Measurements from ENCODE around the gene RNF166. TPM values are rescaled to one million over a fixed set of nuclear protein-coding genes. Genes with fewer than 3 reads are reported as not detected.

RNF166 gene
- total and polyA plus RNA-seq, 4 donors: 6.5 to 9.1 (median 7.6) TPM

DNA sequence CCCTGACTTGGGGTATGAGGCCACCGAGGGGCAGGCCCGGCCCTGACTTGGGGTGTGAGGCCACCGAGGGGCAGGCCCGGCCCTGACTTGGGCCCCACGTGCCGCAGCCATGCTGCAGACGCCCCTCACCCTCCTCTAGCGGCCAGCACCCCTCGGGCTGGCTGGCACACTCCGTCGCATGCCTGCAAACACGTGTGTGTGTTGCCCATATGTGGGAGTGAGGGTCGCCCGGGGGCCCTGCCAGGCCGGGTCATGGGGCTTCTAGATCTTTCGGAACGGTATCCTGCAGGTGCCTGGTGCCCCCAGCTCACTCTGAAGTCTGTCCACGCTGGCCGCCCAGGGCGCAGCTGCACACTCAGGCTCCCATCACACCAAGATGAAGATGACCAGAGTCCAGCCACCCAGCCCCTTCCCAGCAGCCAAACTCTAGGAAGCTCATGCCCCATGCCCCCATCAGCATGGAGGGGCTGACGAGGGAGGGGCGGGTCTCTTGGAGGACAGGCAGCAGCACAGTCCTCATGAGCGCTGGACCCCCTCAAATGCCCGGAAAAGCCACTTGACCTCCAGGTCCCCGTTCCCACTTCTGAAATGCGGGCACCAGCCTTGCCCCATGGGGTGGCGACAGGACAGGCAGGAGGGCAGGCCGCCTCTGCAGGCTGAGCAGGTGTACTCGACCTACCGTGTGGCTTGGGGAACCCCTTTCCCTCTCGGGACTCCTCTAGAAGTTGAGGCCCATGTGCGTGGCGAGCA is 33.9 kb upstream of the RNF166 start:
- H3K9ac ChIP-seq (ENCODE audit: low read depth in 1 of 2, low read length in 2 of 2): no peak overlapping the region
- DNase-seq (ENCODE audit: low spot score): no peak

More for the DNA sequence above, 33.9 kb upstream of the RNF166 start:
- peaks cover 0 to 17% (median 7%) of the 10 kb centered on the region in 4 donors for H3K4me1 ChIP-seq (ENCODE audit: control insufficient read depth in 4 of 4, insufficient read depth in 4 of 4, low read length in 3 of 4)
- no peaks in the 10 kb centered on the region for H3K9me3 ChIP-seq (ENCODE audit: control insufficient read depth in 4 of 4, low read length in 3 of 4)
- WGBS: 95% methylated on average over 33 of the region's 33 CpGs
- no peak overlapping the region for H3K27ac ChIP-seq (ENCODE audit: low read depth in 1 of 2, low read length in 2 of 2)
- H3K4me3 ChIP-seq (ENCODE audit: low read depth in 1 of 3, low read length in 3 of 3): no peak overlapping the region
- no peak for TF ChIP-seq GABPA (IDR thresholded peaks at IDR 0.05 in 1 of 2, conservative IDR thresholded peaks at IDR 0.05 in 1 of 2)
- TF ChIP-seq, protein P1, sequence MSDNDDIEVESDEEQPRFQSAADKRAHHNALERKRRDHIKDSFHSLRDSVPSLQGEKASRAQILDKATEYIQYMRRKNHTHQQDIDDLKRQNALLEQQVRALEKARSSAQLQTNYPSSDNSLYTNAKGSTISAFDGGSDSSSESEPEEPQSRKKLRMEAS (IDR thresholded peaks at IDR 0.05): no peak
- no peak for TF ChIP-seq HNF4G (IDR thresholded peaks at IDR 0.05)
- no peak for TF ChIP-seq SP1 (IDR thresholded peaks at IDR 0.05)
- TF ChIP-seq FOXA2 (IDR thresholded peaks at IDR 0.05): no peak
- TF ChIP-seq RXRA (IDR thresholded peaks at IDR 0.05): no peak
- TF ChIP-seq EGR1 (IDR thresholded peaks at IDR 0.05; ENCODE audit: low read depth in 2 of 2): no peak
- TF ChIP-seq, protein P2, sequence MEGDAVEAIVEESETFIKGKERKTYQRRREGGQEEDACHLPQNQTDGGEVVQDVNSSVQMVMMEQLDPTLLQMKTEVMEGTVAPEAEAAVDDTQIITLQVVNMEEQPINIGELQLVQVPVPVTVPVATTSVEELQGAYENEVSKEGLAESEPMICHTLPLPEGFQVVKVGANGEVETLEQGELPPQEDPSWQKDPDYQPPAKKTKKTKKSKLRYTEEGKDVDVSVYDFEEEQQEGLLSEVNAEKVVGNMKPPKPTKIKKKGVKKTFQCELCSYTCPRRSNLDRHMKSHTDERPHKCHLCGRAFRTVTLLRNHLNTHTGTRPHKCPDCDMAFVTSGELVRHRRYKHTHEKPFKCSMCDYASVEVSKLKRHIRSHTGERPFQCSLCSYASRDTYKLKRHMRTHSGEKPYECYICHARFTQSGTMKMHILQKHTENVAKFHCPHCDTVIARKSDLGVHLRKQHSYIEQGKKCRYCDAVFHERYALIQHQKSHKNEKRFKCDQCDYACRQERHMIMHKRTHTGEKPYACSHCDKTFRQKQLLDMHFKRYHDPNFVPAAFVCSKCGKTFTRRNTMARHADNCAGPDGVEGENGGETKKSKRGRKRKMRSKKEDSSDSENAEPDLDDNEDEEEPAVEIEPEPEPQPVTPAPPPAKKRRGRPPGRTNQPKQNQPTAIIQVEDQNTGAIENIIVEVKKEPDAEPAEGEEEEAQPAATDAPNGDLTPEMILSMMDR (IDR thresholded peaks at IDR 0.05; ENCODE audit: low read depth, low read length, missing input control): no peak
- TF ChIP-seq JUND (IDR thresholded peaks at IDR 0.05): no peak
- TF ChIP-seq, protein P3, sequence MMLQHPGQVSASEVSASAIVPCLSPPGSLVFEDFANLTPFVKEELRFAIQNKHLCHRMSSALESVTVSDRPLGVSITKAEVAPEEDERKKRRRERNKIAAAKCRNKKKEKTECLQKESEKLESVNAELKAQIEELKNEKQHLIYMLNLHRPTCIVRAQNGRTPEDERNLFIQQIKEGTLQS (IDR thresholded peaks at IDR 0.05): no peak
- no peak for TF ChIP-seq HNF4A (conservative IDR thresholded peaks at IDR 0.05)
- TF ChIP-seq RAD21 (IDR thresholded peaks at IDR 0.05): no peak
- no peak for TF ChIP-seq TAF1 (conservative IDR thresholded peaks at IDR 0.05)
- TF ChIP-seq YY1 (IDR thresholded peaks at IDR 0.05): no peak
- TF ChIP-seq NR2F2 (IDR thresholded peaks at IDR 0.05): no peak
- TF ChIP-seq, protein P4, sequence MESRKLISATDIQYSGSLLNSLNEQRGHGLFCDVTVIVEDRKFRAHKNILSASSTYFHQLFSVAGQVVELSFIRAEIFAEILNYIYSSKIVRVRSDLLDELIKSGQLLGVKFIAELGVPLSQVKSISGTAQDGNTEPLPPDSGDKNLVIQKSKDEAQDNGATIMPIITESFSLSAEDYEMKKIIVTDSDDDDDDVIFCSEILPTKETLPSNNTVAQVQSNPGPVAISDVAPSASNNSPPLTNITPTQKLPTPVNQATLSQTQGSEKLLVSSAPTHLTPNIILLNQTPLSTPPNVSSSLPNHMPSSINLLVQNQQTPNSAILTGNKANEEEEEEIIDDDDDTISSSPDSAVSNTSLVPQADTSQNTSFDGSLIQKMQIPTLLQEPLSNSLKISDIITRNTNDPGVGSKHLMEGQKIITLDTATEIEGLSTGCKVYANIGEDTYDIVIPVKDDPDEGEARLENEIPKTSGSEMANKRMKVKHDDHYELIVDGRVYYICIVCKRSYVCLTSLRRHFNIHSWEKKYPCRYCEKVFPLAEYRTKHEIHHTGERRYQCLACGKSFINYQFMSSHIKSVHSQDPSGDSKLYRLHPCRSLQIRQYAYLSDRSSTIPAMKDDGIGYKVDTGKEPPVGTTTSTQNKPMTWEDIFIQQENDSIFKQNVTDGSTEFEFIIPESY (IDR thresholded peaks at IDR 0.05): no peak
- no peak for TF ChIP-seq FOXA1 (IDR thresholded peaks at IDR 0.05)
- TF ChIP-seq, protein P5, sequence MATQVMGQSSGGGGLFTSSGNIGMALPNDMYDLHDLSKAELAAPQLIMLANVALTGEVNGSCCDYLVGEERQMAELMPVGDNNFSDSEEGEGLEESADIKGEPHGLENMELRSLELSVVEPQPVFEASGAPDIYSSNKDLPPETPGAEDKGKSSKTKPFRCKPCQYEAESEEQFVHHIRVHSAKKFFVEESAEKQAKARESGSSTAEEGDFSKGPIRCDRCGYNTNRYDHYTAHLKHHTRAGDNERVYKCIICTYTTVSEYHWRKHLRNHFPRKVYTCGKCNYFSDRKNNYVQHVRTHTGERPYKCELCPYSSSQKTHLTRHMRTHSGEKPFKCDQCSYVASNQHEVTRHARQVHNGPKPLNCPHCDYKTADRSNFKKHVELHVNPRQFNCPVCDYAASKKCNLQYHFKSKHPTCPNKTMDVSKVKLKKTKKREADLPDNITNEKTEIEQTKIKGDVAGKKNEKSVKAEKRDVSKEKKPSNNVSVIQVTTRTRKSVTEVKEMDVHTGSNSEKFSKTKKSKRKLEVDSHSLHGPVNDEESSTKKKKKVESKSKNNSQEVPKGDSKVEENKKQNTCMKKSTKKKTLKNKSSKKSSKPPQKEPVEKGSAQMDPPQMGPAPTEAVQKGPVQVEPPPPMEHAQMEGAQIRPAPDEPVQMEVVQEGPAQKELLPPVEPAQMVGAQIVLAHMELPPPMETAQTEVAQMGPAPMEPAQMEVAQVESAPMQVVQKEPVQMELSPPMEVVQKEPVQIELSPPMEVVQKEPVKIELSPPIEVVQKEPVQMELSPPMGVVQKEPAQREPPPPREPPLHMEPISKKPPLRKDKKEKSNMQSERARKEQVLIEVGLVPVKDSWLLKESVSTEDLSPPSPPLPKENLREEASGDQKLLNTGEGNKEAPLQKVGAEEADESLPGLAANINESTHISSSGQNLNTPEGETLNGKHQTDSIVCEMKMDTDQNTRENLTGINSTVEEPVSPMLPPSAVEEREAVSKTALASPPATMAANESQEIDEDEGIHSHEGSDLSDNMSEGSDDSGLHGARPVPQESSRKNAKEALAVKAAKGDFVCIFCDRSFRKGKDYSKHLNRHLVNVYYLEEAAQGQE (IDR thresholded peaks at IDR 0.05): no peak
- no peaks in the 10 kb centered on the region for H3K27me3 ChIP-seq (ENCODE audit: control insufficient read depth in 4 of 4, insufficient read depth in 4 of 4, low read length in 3 of 4)
- H3K36me3 ChIP-seq (ENCODE audit: control insufficient read depth in 4 of 4, insufficient read depth in 3 of 4, low read depth in 1 of 4, low read length in 3 of 4): peaks cover 0 to 24% (median 14%) of the 10 kb centered on the region in 4 donors
